HCT116 (cell line): ENCODE measurements around the gene SEMA3G.

ENCODE experiments used
- CBX3 ChIP-seq: IDR thresholded peaks from 2 replicates; pipeline ENCODE4 v1.6.1; 2012; ENCODE audit warnings: low read depth
- CEBPB ChIP-seq: IDR thresholded peaks from 2 replicates; pipeline ENCODE4 v1.6.1; 2012; ENCODE audit warnings: low read depth
- CTCF ChIP-seq, 3 experiments: fragments of 200-600 bp in 1 of 3; sonication (generic) in 1 of 3; IDR thresholded peaks in 2 of 3; conservative IDR thresholded peaks in 1 of 3; 2 replicates each; pipeline ENCODE4 v1.5.1; 2012 to 2017; ENCODE audit warnings: low read depth in 2 of 3, low read length in 2 of 3, antibody characterized with exemption in 1 of 3, borderline replicate concordance in 1 of 3, control low read depth in 1 of 3, mild to moderate bottlenecking in 1 of 3, mixed read lengths in 1 of 3, mixed run types in 1 of 3, moderate library complexity in 1 of 3; ENCODE audit not compliant: insufficient read depth in 1 of 3
- EGR1 ChIP-seq: IDR thresholded peaks from 2 replicates; pipeline ENCODE4 v1.6.1; 2012; ENCODE audit warnings: low read depth
- EZH2 ChIP-seq: fragments of 200-600 bp; sonication (generic); IDR thresholded peaks from 2 replicates; pipeline ENCODE4 v1.6.1; 2017; ENCODE audit warnings: antibody characterized with exemption, mixed run types
- JUND ChIP-seq: IDR thresholded peaks from 2 replicates; pipeline ENCODE4 v1.6.1; 2012
- POLR2A ChIP-seq: IDR thresholded peaks from 2 replicates; pipeline ENCODE4 v1.7.0; 2011; ENCODE audit warnings: borderline replicate concordance; ENCODE audit not compliant: insufficient read depth, insufficient read length; ENCODE audit errors: extremely low read depth
- POLR2AphosphoS5 ChIP-seq: IDR thresholded peaks from 2 replicates; pipeline ENCODE4 v1.6.1; 2011; ENCODE audit warnings: mild to moderate bottlenecking, low read depth, low read length, moderate library complexity
- RAD21 ChIP-seq: IDR thresholded peaks from 2 replicates; pipeline ENCODE4 v1.6.1; 2012; ENCODE audit warnings: low read depth, mild to moderate bottlenecking
- SP1 ChIP-seq: IDR thresholded peaks from 2 replicates; pipeline ENCODE4 v1.6.1; 2012; ENCODE audit warnings: low read depth
- ZBTB33 ChIP-seq: IDR thresholded peaks from 2 replicates; pipeline ENCODE4 v1.6.1; 2011; ENCODE audit warnings: mild to moderate bottlenecking, low read length, moderate library complexity; ENCODE audit not compliant: insufficient replicate concordance; ENCODE audit errors: extremely low read depth
- ZNF274 ChIP-seq: fragments of 200-500 bp; sonication (Bioruptor generic); IDR thresholded peaks from 2 replicates; pipeline ENCODE4 v1.6.1; 2014; ENCODE audit warnings: mild to moderate bottlenecking, low read depth, low read length, inconsistent platforms
- TF ChIP-seq, protein P1 (sequence below): IDR thresholded peaks from 2 replicates; pipeline ENCODE4 v1.6.1; 2012; ENCODE audit warnings: low read depth

DNA sequence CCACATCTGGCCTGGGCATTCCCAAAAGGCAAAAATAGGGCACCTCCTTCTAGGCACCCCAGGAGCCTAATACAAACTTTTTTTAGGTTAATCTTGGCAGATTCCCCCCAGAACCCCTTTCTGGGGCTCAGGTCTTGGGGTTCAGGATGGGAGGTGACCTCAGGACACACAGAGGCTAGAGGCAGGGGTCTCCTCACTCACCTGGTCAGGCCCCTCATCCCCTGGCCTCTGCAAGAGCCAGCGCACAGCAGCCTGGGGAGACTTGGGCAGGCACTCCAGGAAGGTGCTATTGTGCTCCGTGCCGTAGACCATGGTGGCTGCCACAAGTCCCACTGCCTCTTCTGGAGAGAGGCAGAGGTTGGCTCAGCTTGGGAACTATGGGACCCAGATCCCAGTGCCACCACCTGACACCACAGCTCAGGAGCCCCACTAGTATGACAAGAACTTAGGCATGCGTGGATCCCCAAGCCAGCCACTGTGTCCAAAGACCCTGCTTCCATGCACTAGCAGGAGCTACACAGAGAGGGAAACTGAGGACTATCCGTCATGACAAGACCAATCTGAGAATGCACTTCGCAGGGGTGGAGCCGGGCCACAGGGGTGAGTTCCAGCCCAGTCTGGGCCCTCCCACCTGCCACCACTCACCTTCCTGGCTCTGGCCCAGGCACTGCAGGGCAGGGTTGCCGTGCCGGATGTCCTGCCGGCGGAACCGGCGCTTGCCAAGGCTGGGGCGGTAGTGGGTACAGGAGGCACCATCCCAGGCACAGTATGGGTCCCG is 7.4 kb downstream of the SEMA3G start:
- no peak for TF ChIP-seq POLR2A
- TF ChIP-seq CTCF (IDR thresholded peaks at IDR 0.05 in 2 of 3, conservative IDR thresholded peaks at IDR 0.05 in 1 of 3; ENCODE audit: borderline replicate concordance in 1 of 3, insufficient read depth in 1 of 3, low read depth in 2 of 3, low read length in 2 of 3) = no peak
- no peak for TF ChIP-seq CBX3
- TF ChIP-seq ZNF274 = no peak
- TF ChIP-seq CEBPB = no peak
- no peak for TF ChIP-seq POLR2AphosphoS5
- no peak for TF ChIP-seq RAD21
- no peak for TF ChIP-seq EZH2
- no peak for TF ChIP-seq SP1
- TF ChIP-seq ZBTB33 = no peak
- TF ChIP-seq EGR1 = no peak
- TF ChIP-seq, protein P1, sequence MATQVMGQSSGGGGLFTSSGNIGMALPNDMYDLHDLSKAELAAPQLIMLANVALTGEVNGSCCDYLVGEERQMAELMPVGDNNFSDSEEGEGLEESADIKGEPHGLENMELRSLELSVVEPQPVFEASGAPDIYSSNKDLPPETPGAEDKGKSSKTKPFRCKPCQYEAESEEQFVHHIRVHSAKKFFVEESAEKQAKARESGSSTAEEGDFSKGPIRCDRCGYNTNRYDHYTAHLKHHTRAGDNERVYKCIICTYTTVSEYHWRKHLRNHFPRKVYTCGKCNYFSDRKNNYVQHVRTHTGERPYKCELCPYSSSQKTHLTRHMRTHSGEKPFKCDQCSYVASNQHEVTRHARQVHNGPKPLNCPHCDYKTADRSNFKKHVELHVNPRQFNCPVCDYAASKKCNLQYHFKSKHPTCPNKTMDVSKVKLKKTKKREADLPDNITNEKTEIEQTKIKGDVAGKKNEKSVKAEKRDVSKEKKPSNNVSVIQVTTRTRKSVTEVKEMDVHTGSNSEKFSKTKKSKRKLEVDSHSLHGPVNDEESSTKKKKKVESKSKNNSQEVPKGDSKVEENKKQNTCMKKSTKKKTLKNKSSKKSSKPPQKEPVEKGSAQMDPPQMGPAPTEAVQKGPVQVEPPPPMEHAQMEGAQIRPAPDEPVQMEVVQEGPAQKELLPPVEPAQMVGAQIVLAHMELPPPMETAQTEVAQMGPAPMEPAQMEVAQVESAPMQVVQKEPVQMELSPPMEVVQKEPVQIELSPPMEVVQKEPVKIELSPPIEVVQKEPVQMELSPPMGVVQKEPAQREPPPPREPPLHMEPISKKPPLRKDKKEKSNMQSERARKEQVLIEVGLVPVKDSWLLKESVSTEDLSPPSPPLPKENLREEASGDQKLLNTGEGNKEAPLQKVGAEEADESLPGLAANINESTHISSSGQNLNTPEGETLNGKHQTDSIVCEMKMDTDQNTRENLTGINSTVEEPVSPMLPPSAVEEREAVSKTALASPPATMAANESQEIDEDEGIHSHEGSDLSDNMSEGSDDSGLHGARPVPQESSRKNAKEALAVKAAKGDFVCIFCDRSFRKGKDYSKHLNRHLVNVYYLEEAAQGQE = no peak
- TF ChIP-seq JUND = no peak
